Measurements from ENCODE around the gene ADARB1. TPM values are rescaled to one million over a fixed set of nuclear protein-coding genes. Genes with fewer than 3 reads are reported as not detected.
"Not testable (repeated sequence)": the region's sequence is repeated elsewhere in the genome, so short reads cannot be mapped to it uniquely, and the experiment has no call there.

ADARB1 gene
- polyA plus RNA-seq, 1 experiment, result 25.3 TPM

- CTCF ChIA-PET, result interaction anchor here (0.6 to 7.7 kb wide), 45 partner anchors 8 to 344 kb away, joined by 3 to 202 read pairs (median 5); partner anchors contain the start of genes POFUT2 and SLX9
- peak; percentile 74 for DNase-seq (ENCODE audit: low read depth, low spot score)
- H3K27ac ChIP-seq (ENCODE audit: low read depth, low read length), result no peak overlapping the region
- no peaks in the 10 kb centered on the region for H3K9me3 ChIP-seq (ENCODE audit: control insufficient read depth, insufficient read depth, low read length)
- H3K27me3 ChIP-seq (ENCODE audit: control insufficient read depth, insufficient read depth, low read length), result no peaks in the 10 kb centered on the region
- H3K4me3 ChIP-seq (ENCODE audit: low read depth, low read length), result no peak overlapping the region
- POLR2A ChIA-PET, result interaction anchor here (0.7 to 1.7 kb wide), 5 partner anchors 175 to 335 kb away, joined by 3 to 6 read pairs (median 3); partner anchors contain the start of gene UBE2G2
- peak; percentile 91 for TF ChIP-seq CTCF (IDR thresholded peaks at IDR 0.05; ENCODE audit: low read depth, low read length)
Observed at GRCh38 chr21:45136927-45137611, 62.7 kb downstream of the ADARB1 start.

GRCh38 chr21:45137612-45137937 is 63.2 kb downstream of the ADARB1 start:
- Histone ChIP-seq H3K27me3 (ENCODE audit: control insufficient read depth, insufficient read depth, low read length) (no peaks in the 10 kb centered on the region), H3K27ac (ENCODE audit: low read depth, low read length) (no peak overlapping the region), H3K9me3 (ENCODE audit: control insufficient read depth, insufficient read depth, low read length) (no peaks in the 10 kb centered on the region), H3K4me3 (ENCODE audit: low read depth, low read length) (no peak overlapping the region)
- no peak for TF ChIP-seq CTCF (IDR thresholded peaks at IDR 0.05; ENCODE audit: low read depth, low read length)
- CTCF ChIA-PET, result interaction anchor here (1.0 to 7.7 kb wide), 32 partner anchors 9 to 344 kb away, joined by 3 to 202 read pairs (median 7); partner anchors contain the start of gene POFUT2
- POLR2A ChIA-PET, result interaction anchor here (0.9 to 1.7 kb wide), 3 partner anchors 87 to 209 kb away, joined by 3 to 4 read pairs (median 3); no protein-coding TSS in a partner anchor
- DNase-seq (ENCODE audit: low read depth, low spot score), result no peak

- H3K4me3 ChIP-seq (ENCODE audit: low read depth, low read length), result no peak overlapping the region
- no peak overlapping the region for H3K27ac ChIP-seq (ENCODE audit: low read depth, low read length)
- DNase-seq (ENCODE audit: low read depth, low spot score), result no peak
- H3K9me3 ChIP-seq (ENCODE audit: control insufficient read depth, insufficient read depth, low read length), result no peaks in the 10 kb centered on the region
- no peaks in the 10 kb centered on the region for H3K27me3 ChIP-seq (ENCODE audit: control insufficient read depth, insufficient read depth, low read length)
- ChIA-PET POLR2A (interaction anchor here (0.9 to 1.7 kb wide), 3 partner anchors 88 to 210 kb away, joined by 3 to 4 read pairs (median 3); no protein-coding TSS in a partner anchor), CTCF (interaction anchor here (0.7 to 7.7 kb wide), 43 partner anchors 10 to 682 kb away, joined by 3 to 202 read pairs (median 5); partner anchors contain the start of gene POFUT2)
- TF ChIP-seq CTCF (IDR thresholded peaks at IDR 0.05; ENCODE audit: low read depth, low read length), result peak; percentile 69
Observed at GRCh38 chr21:45138199-45139002, 64.0 kb downstream of the ADARB1 start.

GRCh38 chr21:45139003-45139360 is 64.6 kb downstream of the ADARB1 start:
- H3K4me3 ChIP-seq (ENCODE audit: low read depth, low read length); H3K9me3 ChIP-seq (ENCODE audit: control insufficient read depth, insufficient read depth, low read length); H3K27ac ChIP-seq (ENCODE audit: low read depth, low read length); H3K27me3 ChIP-seq (ENCODE audit: control insufficient read depth, insufficient read depth, low read length); DNase-seq (ENCODE audit: low read depth, low spot score): not testable (repeated sequence)
- CTCF ChIA-PET, result interaction anchor here (0.7 to 7.7 kb wide), 26 partner anchors 10 to 681 kb away, joined by 3 to 202 read pairs (median 7); partner anchors contain the start of gene POFUT2
- POLR2A ChIA-PET, result interaction anchor here (0.7 to 1.1 kb wide), 3 partner anchors 88 to 207 kb away, joined by 3 to 10 read pairs (median 4); no protein-coding TSS in a partner anchor

GRCh38 chr21:45139473-45139872 is 65.1 kb downstream of the ADARB1 start:
- POLR2A ChIA-PET, result interaction anchor here (0.7 to 1.4 kb wide), 2 partner anchors 89 to 207 kb away, joined by 3 to 10 read pairs; no protein-coding TSS in a partner anchor
- no peak overlapping the region for H3K4me3 ChIP-seq (ENCODE audit: low read depth, low read length)
- H3K27ac ChIP-seq (ENCODE audit: low read depth, low read length), result no peak overlapping the region
- H3K9me3 ChIP-seq (ENCODE audit: control insufficient read depth, insufficient read depth, low read length), result no peaks in the 10 kb centered on the region
- no peak for TF ChIP-seq CTCF (IDR thresholded peaks at IDR 0.05; ENCODE audit: low read depth, low read length)
- CTCF ChIA-PET, result interaction anchor here (0.7 to 7.7 kb wide), 18 partner anchors 11 to 681 kb away, joined by 3 to 202 read pairs (median 8); partner anchors contain the start of gene POFUT2
- DNase-seq (ENCODE audit: low read depth, low spot score), result no peak
- no peaks in the 10 kb centered on the region for H3K27me3 ChIP-seq (ENCODE audit: control insufficient read depth, insufficient read depth, low read length)

All from AG04450 (cell line).